Left ventricle myocardium inferior (tissue), 1 donor: ENCODE results near the gene TRIO. TPM values are rescaled to one million over a fixed set of nuclear protein-coding genes. Genes with fewer than 3 reads are reported as not detected.

Experiments
- DNase-seq: peaks from one replicate; pipeline ENCODE4 v3.0.0-alpha.2; 2020
- H3K27ac ChIP-seq: fragments of 200-600 bp; replicated peaks from 2 replicates; pipeline ENCODE4 v1.8.0; 2021
- H3K27me3 ChIP-seq: fragments of 200-600 bp; 2 replicates; pipeline ENCODE4 v1.8.0; 2021; ENCODE audit warnings: low read depth
- H3K36me3 ChIP-seq: fragments of 200-600 bp; 2 replicates; pipeline ENCODE4 v1.8.0; 2021
- H3K4me1 ChIP-seq: fragments of 200-600 bp; 2 replicates; pipeline ENCODE4 v1.8.0; 2021
- H3K4me3 ChIP-seq: fragments of 200-600 bp; 2 replicates; pipeline ENCODE4 v1.8.0; 2021; ENCODE audit warnings: mild to moderate bottlenecking, moderate library complexity
- H3K9me3 ChIP-seq: fragments of 200-600 bp; replicated peaks from 2 replicates; pipeline ENCODE4 v1.8.0; 2021
- CTCF ChIP-seq: fragments of 200-600 bp; IDR thresholded peaks from 2 replicates; pipeline ENCODE4 v1.8.0; 2021; ENCODE audit warnings: antibody characterized with exemption, mild to moderate bottlenecking, borderline replicate concordance
- intact Hi-C: fragments of 100-400 bp; cut with micrococcal nuclease; formaldehyde crosslinking; loops from one replicate; pipeline ENCODE4 v1.11.0; 2022
- total RNA-seq: library from RNA; stranded (reverse); fragmentation: NEBNext Ultra II Directional; extraction: Animal tissue kit (Norgen Biotek cat#: 25700); gene quantifications from one replicate; pipeline ENCODE4 v1.2.1, GENCODE V29; 2021
- donor health status: DM: no; HTN: yes; CAD: no; lungs with severe emphysema.

The TRIO gene
- total RNA-seq, 1 donor from 2014 or later: 52.8 TPM

GRCh38 chr5:14436801-14437542 is 293.8 kb downstream of the TRIO start:
- no peak overlapping the region for H3K27ac ChIP-seq
- no peak for DNase-seq
- no peak for TF ChIP-seq CTCF
- H3K9me3 ChIP-seq: no peaks in the 10 kb centered on the region
- H3K4me1 ChIP-seq: peaks cover 23% of the 10 kb centered on the region
- no peaks in the 10 kb centered on the region for H3K36me3 ChIP-seq
- no peak overlapping the region for H3K4me3 ChIP-seq
- no peaks in the 10 kb centered on the region for H3K27me3 ChIP-seq
- intact Hi-C loops: no loop called here

GRCh38 chr5:14438195-14438606 is 295.1 kb downstream of the TRIO start:
- DNase-seq: no peak
- intact Hi-C loops: no loop called here
- Histone ChIP-seq H3K4me3 (no peak overlapping the region), H3K36me3 (no peaks in the 10 kb centered on the region), H3K4me1 (peaks cover 24% of the 10 kb centered on the region), H3K27me3 (no peaks in the 10 kb centered on the region), H3K27ac (no peak overlapping the region), H3K9me3 (no peaks in the 10 kb centered on the region)
- TF ChIP-seq CTCF: no peak

DNA sequence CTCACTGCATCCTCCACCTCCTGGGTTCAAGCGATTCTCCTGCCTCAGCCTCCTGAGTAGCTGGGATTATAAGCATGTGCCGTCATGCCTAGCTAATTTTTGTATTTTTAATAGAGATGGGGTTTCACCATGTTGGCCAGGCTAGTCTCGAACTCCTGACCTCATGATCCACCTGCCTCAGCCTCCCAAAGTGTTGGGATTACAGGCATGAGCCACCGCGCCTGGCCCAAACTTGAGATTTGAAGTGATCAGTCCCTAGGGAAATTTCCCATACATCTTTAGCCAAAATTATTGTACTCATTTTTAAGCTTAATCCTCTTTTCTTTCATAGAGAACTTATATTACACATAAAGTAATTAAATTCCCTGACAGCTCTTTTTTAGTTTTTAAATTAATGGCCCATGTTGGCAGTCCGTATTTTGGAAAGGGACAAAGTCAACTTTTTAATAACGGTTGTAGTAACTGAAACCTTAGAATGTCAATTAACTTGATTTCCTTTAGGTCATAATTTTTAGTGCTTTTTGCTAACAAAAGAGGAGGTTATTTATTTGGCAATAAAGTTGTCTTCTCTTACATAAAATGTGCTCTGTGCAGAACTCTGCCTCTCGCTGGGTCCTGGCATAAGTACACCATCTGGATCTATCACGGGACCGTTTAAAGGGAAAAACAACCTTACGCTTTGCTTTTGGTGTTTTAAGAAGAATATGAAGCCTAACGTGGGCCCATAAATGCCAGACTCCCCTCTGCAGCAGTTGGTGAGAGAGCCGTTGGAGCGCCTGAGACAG is 296.1 kb downstream of the TRIO start:
- no peak overlapping the region for H3K4me3 ChIP-seq
- DNase-seq: no peak
- H3K9me3 ChIP-seq: no peaks in the 10 kb centered on the region
- peaks cover 33% of the 10 kb centered on the region for H3K4me1 ChIP-seq
- H3K27me3 ChIP-seq: no peaks in the 10 kb centered on the region
- no peak for TF ChIP-seq CTCF
- H3K36me3 ChIP-seq: no peaks in the 10 kb centered on the region
- intact Hi-C loops: no loop called here
- peak overlapping the region; percentile 82 for H3K27ac ChIP-seq

- Histone ChIP-seq H3K4me3 (peak overlapping the region; percentile 65), H3K4me1 (peaks cover 42% of the 10 kb centered on the region), H3K9me3 (no peaks in the 10 kb centered on the region), H3K36me3 (no peaks in the 10 kb centered on the region), H3K27me3 (no peaks in the 10 kb centered on the region), H3K27ac (peak overlapping the region; percentile 82)
- no peak for TF ChIP-seq CTCF
- intact Hi-C loops: no loop called here
- no peak for DNase-seq
Observed at GRCh38 chr5:14440223-14440581, 297.1 kb downstream of the TRIO start.

- intact Hi-C loops: no loop called here
- peak overlapping the region; percentile 65 for H3K4me3 ChIP-seq
- H3K27ac ChIP-seq: peak overlapping the region; percentile 82
Observed at GRCh38 chr5:14440582-14441431, 297.7 kb downstream of the TRIO start.

More at GRCh38 chr5:14440582-14441431, 297.7 kb downstream of the TRIO start:
- no peaks in the 10 kb centered on the region for H3K9me3 ChIP-seq
- TF ChIP-seq CTCF: no peak
- no peaks in the 10 kb centered on the region for H3K36me3 ChIP-seq
- no peaks in the 10 kb centered on the region for H3K27me3 ChIP-seq
- H3K4me1 ChIP-seq: peaks cover 49% of the 10 kb centered on the region
- peak; percentile 72 for DNase-seq
